ENCODE results near the gene ZCCHC2.

DNA sequence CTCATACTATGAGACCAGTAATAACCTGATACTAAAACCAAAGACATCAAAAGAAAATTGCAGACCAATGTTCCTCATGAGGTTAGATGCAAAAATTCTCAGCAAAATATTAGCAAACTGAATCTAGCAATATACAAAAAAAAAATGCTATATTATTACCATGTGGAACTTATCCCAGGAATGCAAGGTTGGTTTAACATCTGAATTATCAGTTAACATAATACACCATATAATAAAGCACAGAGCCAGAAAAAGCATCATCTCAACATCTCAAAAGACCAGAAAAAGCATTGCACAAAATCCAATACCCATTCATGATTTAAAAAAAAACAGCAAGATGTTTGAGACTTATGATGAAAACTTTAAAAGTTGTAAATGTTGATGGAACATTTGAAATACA, 8.3 kb upstream of the ZCCHC2 start:
- TF ChIP-seq, protein P1, sequence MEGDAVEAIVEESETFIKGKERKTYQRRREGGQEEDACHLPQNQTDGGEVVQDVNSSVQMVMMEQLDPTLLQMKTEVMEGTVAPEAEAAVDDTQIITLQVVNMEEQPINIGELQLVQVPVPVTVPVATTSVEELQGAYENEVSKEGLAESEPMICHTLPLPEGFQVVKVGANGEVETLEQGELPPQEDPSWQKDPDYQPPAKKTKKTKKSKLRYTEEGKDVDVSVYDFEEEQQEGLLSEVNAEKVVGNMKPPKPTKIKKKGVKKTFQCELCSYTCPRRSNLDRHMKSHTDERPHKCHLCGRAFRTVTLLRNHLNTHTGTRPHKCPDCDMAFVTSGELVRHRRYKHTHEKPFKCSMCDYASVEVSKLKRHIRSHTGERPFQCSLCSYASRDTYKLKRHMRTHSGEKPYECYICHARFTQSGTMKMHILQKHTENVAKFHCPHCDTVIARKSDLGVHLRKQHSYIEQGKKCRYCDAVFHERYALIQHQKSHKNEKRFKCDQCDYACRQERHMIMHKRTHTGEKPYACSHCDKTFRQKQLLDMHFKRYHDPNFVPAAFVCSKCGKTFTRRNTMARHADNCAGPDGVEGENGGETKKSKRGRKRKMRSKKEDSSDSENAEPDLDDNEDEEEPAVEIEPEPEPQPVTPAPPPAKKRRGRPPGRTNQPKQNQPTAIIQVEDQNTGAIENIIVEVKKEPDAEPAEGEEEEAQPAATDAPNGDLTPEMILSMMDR (IDR thresholded peaks at IDR 0.05; ENCODE audit: low read depth, low read length, poor library complexity, severe bottlenecking): no peak
- no peak for TF ChIP-seq EZH2phosphoT487 (IDR thresholded peaks at IDR 0.05; ENCODE audit: borderline replicate concordance, low read length)
